ENCODE measurements around the gene SLC35F4. TPM values are rescaled to one million over a fixed set of nuclear protein-coding genes. Genes with fewer than 3 reads are reported as not detected.
"Not testable (repeated sequence)": the region's sequence is repeated elsewhere in the genome, so short reads cannot be mapped to it uniquely, and the experiment has no call there.

Gene SLC35F4
- total RNA-seq, 2 experiments from 2014 or later: not detected

DNA sequence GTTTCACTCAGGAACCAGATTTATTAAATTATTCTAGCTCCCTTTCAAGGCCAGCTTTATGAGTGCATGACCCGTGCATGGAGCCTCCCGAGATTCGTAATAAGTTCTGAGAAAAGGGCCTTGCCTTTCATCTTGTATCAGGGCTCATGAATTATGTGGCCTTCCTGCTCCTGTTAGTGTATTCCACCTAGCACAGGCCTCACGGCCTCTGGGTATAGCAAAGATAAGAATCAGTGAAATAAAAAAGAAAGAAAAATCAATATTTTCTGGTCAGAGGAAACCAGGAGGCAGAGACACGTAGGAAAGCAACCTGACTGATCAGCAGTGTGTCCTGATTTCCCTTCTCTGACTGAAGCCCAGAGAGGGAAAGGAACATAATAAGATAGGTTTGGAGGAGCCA is 111.4 kb downstream of the SLC35F4 start:
- Histone ChIP-seq H3K4me3 (ENCODE audit: low read length) (no peak overlapping the region), H3K27me3 (ENCODE audit: control insufficient read depth in 1 of 2, insufficient read depth in 2 of 2, low read length in 2 of 2) (no peaks in the 10 kb centered on the region), H3K9me3 (ENCODE audit: control insufficient read depth in 1 of 2, insufficient read depth in 1 of 2, low read length in 2 of 2) (peaks cover 0 to 3% of the 10 kb centered on the region in 2 experiments), H3K27ac (ENCODE audit: low read depth in 1 of 2, low read length in 2 of 2) (no peak overlapping the region), H3K36me3 (ENCODE audit: insufficient read depth, low read length) (no peaks in the 10 kb centered on the region), H3K4me1 (ENCODE audit: insufficient read depth, low read length) (no peaks in the 10 kb centered on the region)
- ChIA-PET CTCF (no interaction called here), POLR2A (no interaction called here)
- H3K9me3 Mint-ChIP-seq: peaks cover 6% of the 10 kb centered on the region
- intact Hi-C loops (cut with DNase I, micrococcal nuclease): no loop called here
- ATAC-seq (ENCODE audit: poor library complexity) (no peak), DNase-seq (no peak)
- H3K27me3 Mint-ChIP-seq: peaks cover 4% of the 10 kb centered on the region
- H3K4me1 Mint-ChIP-seq (ENCODE audit: low read depth): no peaks in the 10 kb centered on the region
- no peak for TF ChIP-seq CTCF (IDR thresholded peaks at IDR 0.05)
- no peaks in the 10 kb centered on the region for H3K36me3 Mint-ChIP-seq (ENCODE audit: low read depth)
- H3K4me3 Mint-ChIP-seq: no peak overlapping the region
- H3K27ac Mint-ChIP-seq: no peak overlapping the region

DNA sequence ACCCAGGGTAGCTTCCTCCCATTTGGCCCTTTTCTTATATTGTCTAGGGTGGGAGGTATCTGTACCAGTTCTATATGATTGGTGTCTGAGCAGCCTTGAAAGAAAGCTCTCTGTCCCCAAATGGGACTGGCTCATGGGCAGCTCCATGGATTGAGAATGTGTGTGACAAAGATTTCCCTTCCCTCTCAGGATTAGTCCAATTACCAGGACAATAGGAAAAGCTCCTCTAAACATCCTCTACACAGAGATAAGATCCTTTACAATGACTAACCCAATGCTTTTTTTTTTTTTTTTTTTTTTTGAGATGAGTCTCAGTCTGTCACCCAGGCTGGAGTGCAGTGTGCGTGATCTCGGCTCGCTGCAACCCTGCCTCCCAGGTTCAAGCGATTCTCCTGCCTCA is 112.1 kb downstream of the SLC35F4 start:
- H3K4me3 ChIP-seq (ENCODE audit: low read length): no peak overlapping the region
- TF ChIP-seq CTCF (IDR thresholded peaks at IDR 0.05): no peak
- H3K27me3 ChIP-seq (ENCODE audit: control insufficient read depth in 1 of 2, insufficient read depth in 2 of 2, low read length in 2 of 2): no peaks in the 10 kb centered on the region
- no peak overlapping the region for H3K27ac Mint-ChIP-seq
- no peaks in the 10 kb centered on the region for H3K36me3 ChIP-seq (ENCODE audit: insufficient read depth, low read length)
- no peak overlapping the region for H3K27ac ChIP-seq (ENCODE audit: low read depth in 1 of 2, low read length in 2 of 2)
- no peaks in the 10 kb centered on the region for H3K4me1 ChIP-seq (ENCODE audit: insufficient read depth, low read length)
- H3K27me3 Mint-ChIP-seq: peaks cover 1% of the 10 kb centered on the region
- DNase-seq (no peak), ATAC-seq (ENCODE audit: poor library complexity) (no peak)
- H3K36me3 Mint-ChIP-seq (ENCODE audit: low read depth): no peaks in the 10 kb centered on the region
- peaks cover 6% of the 10 kb centered on the region for H3K9me3 Mint-ChIP-seq
- CTCF ChIA-PET: no interaction called here
- no peak overlapping the region for H3K4me3 Mint-ChIP-seq
- peaks cover 0 to 3% of the 10 kb centered on the region in 2 experiments for H3K9me3 ChIP-seq (ENCODE audit: control insufficient read depth in 1 of 2, insufficient read depth in 1 of 2, low read length in 2 of 2)
- intact Hi-C loops (cut with DNase I, micrococcal nuclease): no loop called here
- H3K4me1 Mint-ChIP-seq (ENCODE audit: low read depth): no peaks in the 10 kb centered on the region
- POLR2A ChIA-PET: no interaction called here

- H3K4me1 Mint-ChIP-seq (ENCODE audit: low read depth); H3K27me3 Mint-ChIP-seq; H3K27ac ChIP-seq (ENCODE audit: low read depth in 1 of 2, low read length in 2 of 2); H3K9me3 ChIP-seq (ENCODE audit: control insufficient read depth in 1 of 2, insufficient read depth in 1 of 2, low read length in 2 of 2); ATAC-seq (ENCODE audit: poor library complexity); H3K27ac Mint-ChIP-seq; H3K9me3 Mint-ChIP-seq; DNase-seq; H3K4me1 ChIP-seq (ENCODE audit: insufficient read depth, low read length); H3K27me3 ChIP-seq (ENCODE audit: control insufficient read depth in 1 of 2, insufficient read depth in 2 of 2, low read length in 2 of 2); intact Hi-C loops (cut with DNase I, micrococcal nuclease); CTCF ChIA-PET; H3K4me3 ChIP-seq (ENCODE audit: low read length); H3K4me3 Mint-ChIP-seq; POLR2A ChIA-PET; H3K36me3 ChIP-seq (ENCODE audit: insufficient read depth, low read length); H3K36me3 Mint-ChIP-seq (ENCODE audit: low read depth): not testable (repeated sequence)
Measured at GRCh38 chr14:57752142-57752695, 113.7 kb downstream of the SLC35F4 start.

- intact Hi-C loops (cut with DNase I, micrococcal nuclease): no loop called here
- peaks cover 6% of the 10 kb centered on the region for H3K9me3 Mint-ChIP-seq
- Histone ChIP-seq H3K4me3 (ENCODE audit: low read length) (no peak overlapping the region), H3K27ac (ENCODE audit: low read depth in 1 of 2, low read length in 2 of 2) (no peak overlapping the region), H3K27me3 (ENCODE audit: control insufficient read depth in 1 of 2, insufficient read depth in 2 of 2, low read length in 2 of 2) (no peaks in the 10 kb centered on the region), H3K4me1 (ENCODE audit: insufficient read depth, low read length) (no peaks in the 10 kb centered on the region), H3K36me3 (ENCODE audit: insufficient read depth, low read length) (no peaks in the 10 kb centered on the region), H3K9me3 (ENCODE audit: control insufficient read depth in 1 of 2, insufficient read depth in 1 of 2, low read length in 2 of 2) (peaks cover 0 to 3% of the 10 kb centered on the region in 2 experiments)
- no peak for DNase-seq
- ChIA-PET POLR2A (no interaction called here), CTCF (no interaction called here)
- no peak overlapping the region for H3K4me3 Mint-ChIP-seq
- H3K36me3 Mint-ChIP-seq (ENCODE audit: low read depth): no peaks in the 10 kb centered on the region
- TF ChIP-seq CTCF (IDR thresholded peaks at IDR 0.05): no peak
- H3K27me3 Mint-ChIP-seq: no peaks in the 10 kb centered on the region
- no peaks in the 10 kb centered on the region for H3K4me1 Mint-ChIP-seq (ENCODE audit: low read depth)
- no peak for ATAC-seq (ENCODE audit: poor library complexity)
- no peak overlapping the region for H3K27ac Mint-ChIP-seq
Measured at GRCh38 chr14:57751400-57751799, 114.5 kb downstream of the SLC35F4 start.
